Panc1 (cell line): ENCODE results near the gene TERT.

Experiments used
- POLR2AphosphoS5 ChIP-seq: IDR thresholded peaks from 2 replicates; pipeline ENCODE4 v1.6.1; 2012; ENCODE audit warnings: mild to moderate bottlenecking, low read depth, low read length, moderate library complexity
- TF ChIP-seq, protein P1 (sequence below): fragments of 450-650 bp; IDR thresholded peaks from 2 replicates; pipeline ENCODE4 v1.5.1; 2017; ENCODE audit warnings: mild to moderate bottlenecking

- TF ChIP-seq, protein P1, sequence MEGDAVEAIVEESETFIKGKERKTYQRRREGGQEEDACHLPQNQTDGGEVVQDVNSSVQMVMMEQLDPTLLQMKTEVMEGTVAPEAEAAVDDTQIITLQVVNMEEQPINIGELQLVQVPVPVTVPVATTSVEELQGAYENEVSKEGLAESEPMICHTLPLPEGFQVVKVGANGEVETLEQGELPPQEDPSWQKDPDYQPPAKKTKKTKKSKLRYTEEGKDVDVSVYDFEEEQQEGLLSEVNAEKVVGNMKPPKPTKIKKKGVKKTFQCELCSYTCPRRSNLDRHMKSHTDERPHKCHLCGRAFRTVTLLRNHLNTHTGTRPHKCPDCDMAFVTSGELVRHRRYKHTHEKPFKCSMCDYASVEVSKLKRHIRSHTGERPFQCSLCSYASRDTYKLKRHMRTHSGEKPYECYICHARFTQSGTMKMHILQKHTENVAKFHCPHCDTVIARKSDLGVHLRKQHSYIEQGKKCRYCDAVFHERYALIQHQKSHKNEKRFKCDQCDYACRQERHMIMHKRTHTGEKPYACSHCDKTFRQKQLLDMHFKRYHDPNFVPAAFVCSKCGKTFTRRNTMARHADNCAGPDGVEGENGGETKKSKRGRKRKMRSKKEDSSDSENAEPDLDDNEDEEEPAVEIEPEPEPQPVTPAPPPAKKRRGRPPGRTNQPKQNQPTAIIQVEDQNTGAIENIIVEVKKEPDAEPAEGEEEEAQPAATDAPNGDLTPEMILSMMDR: no peak
- no peak for TF ChIP-seq POLR2AphosphoS5
Observed at GRCh38 chr5:1242733-1243486, 52.0 kb downstream of the TERT start.
